ENCODE measurements around the gene PUS1.

The PUS1 gene

GRCh38 chr12:131894313-131894860, 34.7 kb upstream of the PUS1 start, which contains the start of gene ULK1:
ULK1 (plus strand) TSS chr12:131894622; CDS start chr12:131895002, 380 bp downstream.
- H3K79me2 ChIP-seq (ENCODE audit: insufficient read depth, low read depth) = no peaks in the 10 kb centered on the region
- peak within 1 kb of the TSS; percentile 41 for H3K4me2 ChIP-seq
- H3K27ac ChIP-seq = peak within 1 kb of the TSS; percentile 76; the same call in 1 of the 2 replicates
- no peaks in the 10 kb centered on the region for H3K36me3 ChIP-seq (ENCODE audit: insufficient read depth)
- no peak within 1 kb of the TSS for H3K4me3 ChIP-seq (IDR thresholded peaks at IDR 0.05; ENCODE audit: insufficient read depth, low read depth, low read length)
- H4K20me1 ChIP-seq (ENCODE audit: insufficient read depth) = no peaks in the 10 kb centered on the region
- no peak within 1 kb of the TSS; the same call in 1 of the 2 replicates for H3K9ac ChIP-seq
- no peaks in the 10 kb centered on the region for H3K27me3 ChIP-seq (ENCODE audit: insufficient read depth, low read depth)
- TF ChIP-seq CTCF (conservative IDR thresholded peaks at IDR 0.05; ENCODE audit: low read depth, low read length) = no peak
- H3K4me1 ChIP-seq (ENCODE audit: low read depth, poor library complexity, severe bottlenecking) = peaks cover 7% of the 10 kb centered on the region
- H2AFZ ChIP-seq (ENCODE audit: low read depth) = no peak within 1 kb of the TSS

- H4K20me1 ChIP-seq (ENCODE audit: insufficient read depth) = no peaks in the 10 kb centered on the region
- H3K36me3 ChIP-seq (ENCODE audit: insufficient read depth) = no peaks in the 10 kb centered on the region
- peak overlapping the region; percentile 76; the same call in 1 of the 2 replicates for H3K27ac ChIP-seq
- no peak overlapping the region for H2AFZ ChIP-seq (ENCODE audit: low read depth)
- no peaks in the 10 kb centered on the region for H3K27me3 ChIP-seq (ENCODE audit: insufficient read depth, low read depth)
- peak overlapping the region; percentile 41 for H3K4me2 ChIP-seq
- H3K9ac ChIP-seq = no peak overlapping the region; the same call in 1 of the 2 replicates
- H3K4me1 ChIP-seq (ENCODE audit: low read depth, poor library complexity, severe bottlenecking) = peaks cover 7% of the 10 kb centered on the region
- H3K4me3 ChIP-seq (IDR thresholded peaks at IDR 0.05; ENCODE audit: insufficient read depth, low read depth, low read length) = no peak overlapping the region
- no peaks in the 10 kb centered on the region for H3K79me2 ChIP-seq (ENCODE audit: insufficient read depth, low read depth)
- no peak for TF ChIP-seq CTCF (conservative IDR thresholded peaks at IDR 0.05; ENCODE audit: low read depth, low read length)
Measured at GRCh38 chr12:131894981-131895639, 34.0 kb upstream of the PUS1 start.

GRCh38 chr12:131895640-131896079, 33.4 kb upstream of the PUS1 start:
- Histone ChIP-seq H3K36me3 (ENCODE audit: insufficient read depth) (no peaks in the 10 kb centered on the region), H3K9ac (peak overlapping the region; percentile 71; the same call in 1 of the 2 replicates), H3K4me3 (IDR thresholded peaks at IDR 0.05; ENCODE audit: insufficient read depth, low read depth, low read length) (no peak overlapping the region), H3K27me3 (ENCODE audit: insufficient read depth, low read depth) (no peaks in the 10 kb centered on the region), H3K4me1 (ENCODE audit: low read depth, poor library complexity, severe bottlenecking) (peaks cover 7% of the 10 kb centered on the region), H3K79me2 (ENCODE audit: insufficient read depth, low read depth) (no peaks in the 10 kb centered on the region), H4K20me1 (ENCODE audit: insufficient read depth) (no peaks in the 10 kb centered on the region), H3K4me2 (peak overlapping the region; percentile 41), H3K27ac (peak overlapping the region; percentile 76; the same call in 1 of the 2 replicates), H2AFZ (ENCODE audit: low read depth) (no peak overlapping the region)
- no peak for TF ChIP-seq CTCF (conservative IDR thresholded peaks at IDR 0.05; ENCODE audit: low read depth, low read length)

GRCh38 chr12:131896080-131896810, 32.8 kb upstream of the PUS1 start:
- peak overlapping the region; percentile 71; the same call in 1 of the 2 replicates for H3K9ac ChIP-seq
- H4K20me1 ChIP-seq (ENCODE audit: insufficient read depth) = no peaks in the 10 kb centered on the region

More at GRCh38 chr12:131896080-131896810, 32.8 kb upstream of the PUS1 start:
- no peak for TF ChIP-seq CTCF (conservative IDR thresholded peaks at IDR 0.05; ENCODE audit: low read depth, low read length)
- H3K27ac ChIP-seq = peak overlapping the region; percentile 76
- peak overlapping the region; percentile 44 for H2AFZ ChIP-seq (ENCODE audit: low read depth)
- H3K4me1 ChIP-seq (ENCODE audit: low read depth, poor library complexity, severe bottlenecking) = peaks cover 7% of the 10 kb centered on the region
- no peaks in the 10 kb centered on the region for H3K79me2 ChIP-seq (ENCODE audit: insufficient read depth, low read depth)
- H3K4me3 ChIP-seq (IDR thresholded peaks at IDR 0.05; ENCODE audit: insufficient read depth, low read depth, low read length) = no peak overlapping the region
- H3K4me2 ChIP-seq = peak overlapping the region; percentile 41
- H3K27me3 ChIP-seq (ENCODE audit: insufficient read depth, low read depth) = no peaks in the 10 kb centered on the region
- no peaks in the 10 kb centered on the region for H3K36me3 ChIP-seq (ENCODE audit: insufficient read depth)

All from KMS-11 (cell line).